Activated B cell treated with CpG ODN at 0.5 μM for 24 hours (primary cell): ENCODE results near the gene FAM131A. TPM values are rescaled to one million over a fixed set of nuclear protein-coding genes. Genes with fewer than 3 reads are reported as not detected.

Source experiments
- ATAC-seq: fragments of 200-7000 bp; cut with Tn5 transposase; one replicate; pipeline ENCODE4 v1.10.0; 2021; ENCODE audit warnings: low read depth, mild to moderate bottlenecking, moderate library complexity
- CTCF ChIA-PET: fragments of 350-600 bp; sonication (Branson Sonifier 250); formaldehyde crosslinking; loops from one replicate; lab custom pipeline; 2021; ENCODE audit warnings: antibody characterized with exemption; lab: Charles Lee
- POLR2A ChIA-PET: fragments of 350-600 bp; sonication (Branson Sonifier 250); formaldehyde crosslinking; loops from one replicate; lab custom pipeline; 2021; ENCODE audit warnings: antibody characterized with exemption; lab: Charles Lee
- DNase-seq: peaks from one replicate; pipeline ENCODE4 v3.0.0; 2022
- H3K27ac Mint-ChIP-seq: one replicate; pipeline ENCODE4 v1.8.0; 2020; ENCODE audit warnings: mixed read lengths
- H3K27me3 Mint-ChIP-seq: one replicate; pipeline ENCODE4 v1.8.0; 2021; ENCODE audit warnings: mixed read lengths
- H3K36me3 Mint-ChIP-seq: one replicate; pipeline ENCODE4 v1.8.0; 2021; ENCODE audit warnings: low read depth, mixed read lengths
- H3K4me1 Mint-ChIP-seq: one replicate; pipeline ENCODE4 v1.8.0; 2021; ENCODE audit warnings: mixed read lengths
- H3K4me3 Mint-ChIP-seq: one replicate; pipeline ENCODE4 v1.8.0; 2020; ENCODE audit warnings: mild to moderate bottlenecking, mixed read lengths
- H3K9me3 Mint-ChIP-seq: one replicate; pipeline ENCODE4 v1.8.0; 2020; ENCODE audit warnings: mixed read lengths
- CTCF ChIP-seq: fragments of 200-600 bp; IDR thresholded peaks from one replicate; pipeline ENCODE4 v1.8.0; 2022; ENCODE audit warnings: antibody characterized with exemption, mild to moderate bottlenecking
- intact Hi-C: fragments of 100-400 bp; cut with micrococcal nuclease; formaldehyde crosslinking; loops from one replicate; pipeline ENCODE4 v1.15.1; 2024
- total RNA-seq: library from RNA; stranded (reverse); gene quantifications from 2 replicates; pipeline ENCODE4 v1.2.3, GENCODE V29; 2022

Gene FAM131A
- total RNA-seq, 1 donor from 2014 or later, result 5.3 TPM

GRCh38 chr3:184384856-184385422, 47.5 kb downstream of the FAM131A start:
- no peak for DNase-seq
- Mint-ChIP-seq H3K4me1 (peaks cover 11% of the 10 kb centered on the region), H3K9me3 (no peaks in the 10 kb centered on the region), H3K27ac (no peak overlapping the region), H3K4me3 (no peak overlapping the region), H3K27me3 (peaks cover 45% of the 10 kb centered on the region), H3K36me3 (no peaks in the 10 kb centered on the region)
- no peak for TF ChIP-seq CTCF
- ChIA-PET CTCF (interaction anchor here (0.6 kb wide), 1 partner anchor 77 kb away, joined by 4 read pairs; no protein-coding TSS in a partner anchor), POLR2A (no interaction called here)
- no peak for ATAC-seq
- intact Hi-C loops, result no loop called here

GRCh38 chr3:184386047-184386806, 48.8 kb downstream of the FAM131A start:
- Mint-ChIP-seq H3K36me3 (no peaks in the 10 kb centered on the region), H3K4me1 (peaks cover 6% of the 10 kb centered on the region), H3K27me3 (peaks cover 50% of the 10 kb centered on the region), H3K27ac (no peak overlapping the region), H3K4me3 (no peak overlapping the region), H3K9me3 (no peaks in the 10 kb centered on the region)
- no peak for DNase-seq
- no peak for TF ChIP-seq CTCF
- CTCF ChIA-PET, result no interaction called here
- intact Hi-C loops, result no loop called here
- no peak for ATAC-seq
- POLR2A ChIA-PET, result no interaction called here

- Mint-ChIP-seq H3K27ac (no peak overlapping the region), H3K27me3 (peaks cover 52% of the 10 kb centered on the region), H3K4me1 (no peaks in the 10 kb centered on the region), H3K4me3 (no peak overlapping the region), H3K36me3 (no peaks in the 10 kb centered on the region), H3K9me3 (no peaks in the 10 kb centered on the region)
- DNase-seq (no peak), ATAC-seq (no peak)
- ChIA-PET POLR2A (no interaction called here), CTCF (no interaction called here)
- TF ChIP-seq CTCF, result no peak
- intact Hi-C loops, result no loop called here
These were observed 49.8 kb downstream of the FAM131A start for GRCh38 chr3:184387174-184387714.

GRCh38 chr3:184388164-184388935, 51.0 kb downstream of the FAM131A start:
- no peaks in the 10 kb centered on the region for H3K4me1 Mint-ChIP-seq
- DNase-seq (no peak), ATAC-seq (no peak)
- no peak for TF ChIP-seq CTCF
- ChIA-PET POLR2A (no interaction called here), CTCF (no interaction called here)
- no peaks in the 10 kb centered on the region for H3K36me3 Mint-ChIP-seq
- H3K4me3 Mint-ChIP-seq, result no peak overlapping the region
- intact Hi-C loops, result no loop called here
- H3K27ac Mint-ChIP-seq, result no peak overlapping the region
- peaks cover 44% of the 10 kb centered on the region for H3K27me3 Mint-ChIP-seq
- no peaks in the 10 kb centered on the region for H3K9me3 Mint-ChIP-seq

GRCh38 chr3:184388936-184389230, 51.5 kb downstream of the FAM131A start:
- no peaks in the 10 kb centered on the region for H3K4me1 Mint-ChIP-seq
- peaks cover 44% of the 10 kb centered on the region for H3K27me3 Mint-ChIP-seq
- no peak overlapping the region for H3K27ac Mint-ChIP-seq
- no peak for TF ChIP-seq CTCF
- intact Hi-C loops, result no loop called here
- ATAC-seq, result no peak
- H3K4me3 Mint-ChIP-seq, result no peak overlapping the region
- ChIA-PET CTCF (no interaction called here), POLR2A (no interaction called here)
- H3K9me3 Mint-ChIP-seq, result no peaks in the 10 kb centered on the region
- no peak for DNase-seq
- no peaks in the 10 kb centered on the region for H3K36me3 Mint-ChIP-seq
